ENCODE measurements around the gene ACKR4.

The ACKR4 gene

GRCh38 chr3:132650153-132650552 is 53.1 kb downstream of the ACKR4 start:
- no peaks in the 10 kb centered on the region for H3K9me3 ChIP-seq (ENCODE audit: insufficient read depth, low read depth, low read length)
- H3K4me3 ChIP-seq (ENCODE audit: low read depth, low read length), result no peak overlapping the region
- H3K14ac ChIP-seq (ENCODE audit: low read length), result no peak overlapping the region
- no peaks in the 10 kb centered on the region for H3K79me2 ChIP-seq (ENCODE audit: control insufficient read depth, insufficient read depth, low read length, poor library complexity)
- DNase-seq, result no peak
- no peak overlapping the region for H2AFZ ChIP-seq (ENCODE audit: insufficient read depth, low read length, poor library complexity)
- H4K8ac ChIP-seq (ENCODE audit: low read depth, low read length), result no peak overlapping the region
- no peak overlapping the region for H2BK12ac ChIP-seq (ENCODE audit: low read length)
- H3K27me3 ChIP-seq (ENCODE audit: insufficient read depth, low read length), result no peaks in the 10 kb centered on the region
- H4K12ac ChIP-seq (ENCODE audit: low read depth, low read length), result no peak overlapping the region
- H3K4ac ChIP-seq (ENCODE audit: low read depth, low read length), result no peak overlapping the region
- H2AK5ac ChIP-seq (ENCODE audit: low read length), result no peak overlapping the region
- no peak overlapping the region for H4K91ac ChIP-seq (ENCODE audit: low read depth, low read length)
- H2BK5ac ChIP-seq (ENCODE audit: low read depth, low read length, poor library complexity), result no peak overlapping the region
- no peak overlapping the region for H2BK120ac ChIP-seq (ENCODE audit: insufficient read depth, low read length, poor library complexity)
- H3K4me2 ChIP-seq (ENCODE audit: low read length), result no peak overlapping the region
- no peak overlapping the region for H3K18ac ChIP-seq (ENCODE audit: low read length)
- no CpG with 5 or more reads among the region's 1 CpG for WGBS (ENCODE audit: extremely low coverage, insufficient coverage, insufficient read length)
- H3K9ac ChIP-seq (ENCODE audit: low read length), result no peak overlapping the region
- H3K4me1 ChIP-seq (ENCODE audit: control insufficient read depth in 1 of 2, insufficient read depth in 2 of 2, low read length in 2 of 2), result no peaks in the 10 kb centered on the region
- H3K27ac ChIP-seq (ENCODE audit: low read depth, low read length), result no peak overlapping the region
- no peak overlapping the region for H3K23ac ChIP-seq (ENCODE audit: low read length)
- H3K79me1 ChIP-seq (ENCODE audit: low read length), result no peaks in the 10 kb centered on the region
- peaks cover 0 to 1% of the 10 kb centered on the region in 2 experiments for H3K36me3 ChIP-seq (ENCODE audit: control insufficient read depth in 1 of 2, insufficient read depth in 2 of 2, low read length in 2 of 2)
